ENCODE data around the gene SLC10A3. TPM values are rescaled to one million over a fixed set of nuclear protein-coding genes. Genes with fewer than 3 reads are reported as not detected.

The SLC10A3 gene
- polyA plus RNA-seq (ENCODE audit: insufficient read length) = 10.8 TPM

DNA sequence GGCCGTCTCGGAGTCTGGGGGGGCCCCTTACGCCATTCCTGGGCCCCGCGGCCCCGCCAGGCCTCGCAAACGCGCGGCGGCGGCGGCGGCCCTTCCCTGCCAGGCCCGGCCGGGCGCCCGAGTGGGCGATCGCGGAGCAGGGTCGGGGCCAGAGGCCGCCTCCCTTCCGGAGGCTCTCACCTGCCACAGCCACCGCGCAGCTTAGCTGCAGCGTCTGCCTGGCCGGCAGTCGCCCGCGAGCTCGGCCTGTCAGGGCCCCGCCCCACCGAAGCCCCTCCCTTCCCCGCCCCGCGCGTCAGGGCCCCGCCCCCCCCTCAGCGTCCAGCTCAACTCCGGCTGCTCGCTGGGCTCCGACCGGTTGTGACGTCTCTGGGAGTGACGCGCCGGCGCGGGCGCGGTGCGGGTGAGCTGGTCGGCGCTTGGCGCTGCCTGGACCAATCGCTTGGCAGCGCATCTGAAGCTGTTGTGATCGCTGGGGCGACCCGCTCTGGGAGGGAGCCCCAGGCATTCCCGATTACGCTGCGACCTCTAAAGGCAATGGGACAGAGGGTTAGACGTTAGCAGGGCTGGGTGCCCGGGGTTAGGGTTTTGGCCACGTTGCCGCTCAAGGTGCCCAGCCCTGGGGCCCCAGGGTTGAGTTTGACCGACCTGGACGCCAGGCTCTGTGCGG, at the start of gene SLC10A3:
SLC10A3 (minus strand) TSS at position 216 of the 670 bp plus-strand sequence. CDS start 1,689 bp downstream, outside the sequence.
- peak; percentile 71 for DNase-seq (ENCODE audit: low read depth)

DNA sequence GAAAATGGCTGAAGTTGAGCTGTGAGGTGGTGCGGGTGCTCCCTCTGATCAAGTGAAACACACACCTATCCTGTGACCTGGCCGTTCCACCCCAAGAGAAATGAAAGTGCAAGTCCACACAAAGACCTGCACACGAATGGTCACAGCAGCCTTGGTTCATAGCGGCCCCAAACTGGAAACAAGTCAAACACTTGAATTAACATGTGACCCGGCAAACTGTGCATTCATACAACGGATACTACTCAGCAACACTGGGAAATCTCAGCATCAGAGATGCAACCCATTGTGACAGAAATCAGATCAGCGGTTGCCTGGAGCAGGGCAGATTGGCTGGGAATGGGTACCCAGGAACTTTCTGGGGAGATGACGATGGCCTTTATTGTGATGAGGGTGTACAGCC, 48.6 kb upstream of the SLC10A3 start:
- no peak for DNase-seq (ENCODE audit: low read depth)

DNA sequence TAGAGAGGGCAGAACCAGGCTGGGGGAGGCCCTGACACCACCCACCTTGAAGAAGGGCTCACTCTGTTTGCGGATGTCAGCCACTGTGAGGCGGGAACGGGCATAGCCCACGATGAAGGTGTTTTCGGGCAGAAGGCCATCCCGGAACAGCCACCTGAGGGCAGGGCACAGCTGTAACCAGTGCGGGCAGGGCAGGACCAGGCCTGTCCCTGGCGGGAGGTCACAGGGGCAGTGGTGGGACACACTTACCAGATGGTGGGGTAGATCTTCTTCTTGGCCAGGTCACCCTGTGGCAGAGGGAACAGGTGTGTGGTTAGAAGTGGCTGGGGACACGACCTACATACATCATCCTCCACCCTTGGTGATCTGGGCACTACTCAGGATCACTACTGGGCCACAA, 45.5 kb upstream of the SLC10A3 start:
- no peak for DNase-seq (ENCODE audit: low read depth)

DNA sequence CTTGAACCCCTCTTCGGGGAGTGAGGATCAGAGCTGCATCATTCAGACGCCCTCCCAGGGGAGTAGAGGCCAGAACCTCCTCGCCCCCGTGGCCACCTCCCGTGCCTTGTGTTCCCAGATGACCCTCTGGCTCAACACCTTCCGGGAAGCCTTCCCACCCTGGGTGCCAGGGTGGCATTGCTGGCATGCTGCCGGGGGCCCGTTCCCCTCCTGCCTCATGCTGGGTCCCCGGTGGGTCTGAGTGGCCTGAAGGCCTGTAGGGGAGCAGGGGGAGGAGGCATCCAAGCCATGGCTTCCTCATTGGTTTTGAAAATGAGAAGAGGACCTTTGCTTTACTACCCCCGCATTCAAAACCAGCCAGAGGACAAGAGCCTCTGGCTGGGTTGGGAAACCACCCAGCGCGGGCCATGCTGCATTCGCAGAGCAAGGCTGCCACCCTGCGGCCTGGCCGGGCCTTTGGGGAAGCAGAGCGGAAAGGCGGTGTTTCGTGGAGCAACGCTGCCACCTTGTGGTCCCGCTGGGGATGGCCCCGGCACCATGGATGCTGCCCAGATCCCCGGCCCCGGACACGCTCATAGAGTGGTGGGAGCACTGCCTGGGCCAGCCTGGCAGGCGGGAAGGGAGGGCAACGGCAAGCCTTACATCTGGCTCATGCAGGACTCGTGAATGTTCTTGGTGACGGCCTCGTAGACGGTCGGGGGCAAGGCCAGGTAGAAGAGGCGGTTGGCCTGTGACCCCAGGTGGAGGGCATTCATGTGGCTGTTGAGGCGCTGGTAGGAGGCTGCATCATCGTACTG, 44.3 kb upstream of the SLC10A3 start:
- DNase-seq (ENCODE audit: low read depth) = no peak

GRCh38 chrX:154532690-154533089, 42.3 kb upstream of the SLC10A3 start:
- no peak for DNase-seq (ENCODE audit: low read depth)

DNA sequence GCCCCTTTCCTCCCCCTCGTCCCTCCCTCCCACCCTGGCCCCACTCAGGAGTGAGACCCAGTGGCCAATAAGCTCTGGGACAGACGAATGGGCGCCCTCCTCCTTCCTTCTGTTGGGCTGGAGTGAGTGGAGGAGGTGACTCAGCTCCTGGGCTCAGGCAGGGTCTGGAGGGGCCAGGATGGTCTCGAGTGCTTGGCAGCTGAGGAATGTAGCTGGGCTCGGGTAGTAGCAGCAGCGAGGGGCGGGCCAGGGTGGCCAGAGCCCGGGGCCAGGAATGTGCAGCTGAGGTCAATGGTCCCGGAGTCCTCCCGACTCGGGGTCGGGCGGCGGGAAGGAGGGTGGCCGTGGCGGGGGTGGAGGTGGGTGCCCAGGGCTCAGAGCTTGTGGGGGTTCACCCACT, 41.2 kb upstream of the SLC10A3 start:
- DNase-seq (ENCODE audit: low read depth) = no peak

DNA sequence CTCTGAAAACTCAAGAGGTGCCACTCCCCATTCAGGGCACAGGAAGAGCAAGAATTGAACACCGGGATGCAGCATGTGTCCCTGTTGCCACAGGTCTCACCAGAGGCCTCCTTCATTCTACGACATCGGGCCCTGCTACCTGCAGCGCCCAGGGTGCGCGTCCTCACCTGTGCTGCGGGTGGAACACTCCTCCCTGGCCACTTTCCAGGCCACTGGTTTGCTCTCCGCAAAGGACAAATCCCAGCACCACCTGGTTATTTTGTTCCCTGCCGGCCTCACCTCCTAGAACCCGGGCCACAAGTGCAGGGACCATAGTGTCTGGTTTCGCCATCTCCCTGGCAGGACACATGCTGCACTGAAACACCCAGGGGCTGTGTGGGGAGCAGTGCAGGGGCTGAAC, 39.9 kb upstream of the SLC10A3 start:
- no peak for DNase-seq (ENCODE audit: low read depth)

GRCh38 chrX:154529206-154529612, 38.8 kb upstream of the SLC10A3 start:
- no peak for DNase-seq (ENCODE audit: low read depth)

DNA sequence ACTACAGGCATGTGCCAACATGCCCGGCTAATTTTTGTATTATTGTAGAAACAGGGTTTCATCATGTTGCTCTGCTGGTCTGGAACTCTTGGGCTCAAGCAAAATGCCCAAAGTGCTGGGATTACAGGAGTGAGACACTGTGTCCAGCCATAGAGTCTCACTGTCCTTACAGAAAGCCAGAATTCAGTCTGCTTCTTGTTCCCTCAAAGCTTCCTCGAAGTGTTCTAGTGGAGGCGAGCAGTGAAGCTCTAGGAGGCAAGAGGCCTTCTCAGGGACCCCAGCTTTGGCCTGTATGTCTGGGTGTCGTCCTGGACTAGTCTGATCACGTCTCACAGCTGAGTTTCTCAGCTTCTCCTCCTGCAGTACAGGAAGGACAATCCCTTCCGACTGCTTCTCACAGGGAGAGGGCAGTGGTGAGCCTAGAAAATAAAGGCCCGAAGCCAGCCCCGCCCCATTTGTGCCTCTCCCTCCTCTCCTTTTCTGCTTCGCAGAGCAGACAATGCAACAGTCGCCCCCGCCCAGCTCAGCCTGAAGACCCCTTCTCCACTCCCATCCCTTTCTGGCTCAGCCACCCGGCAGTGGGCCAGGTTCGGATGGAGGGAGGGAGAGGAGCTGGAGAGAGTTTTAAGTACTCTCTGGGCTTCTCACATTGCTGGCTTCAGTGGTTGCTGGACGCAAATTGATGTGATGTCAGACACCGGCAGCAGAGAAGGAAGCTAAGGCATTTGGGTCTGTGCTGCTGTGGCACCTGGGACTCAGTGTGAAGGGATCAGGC, 36.7 kb upstream of the SLC10A3 start:
- no peak for DNase-seq (ENCODE audit: low read depth)

DNA sequence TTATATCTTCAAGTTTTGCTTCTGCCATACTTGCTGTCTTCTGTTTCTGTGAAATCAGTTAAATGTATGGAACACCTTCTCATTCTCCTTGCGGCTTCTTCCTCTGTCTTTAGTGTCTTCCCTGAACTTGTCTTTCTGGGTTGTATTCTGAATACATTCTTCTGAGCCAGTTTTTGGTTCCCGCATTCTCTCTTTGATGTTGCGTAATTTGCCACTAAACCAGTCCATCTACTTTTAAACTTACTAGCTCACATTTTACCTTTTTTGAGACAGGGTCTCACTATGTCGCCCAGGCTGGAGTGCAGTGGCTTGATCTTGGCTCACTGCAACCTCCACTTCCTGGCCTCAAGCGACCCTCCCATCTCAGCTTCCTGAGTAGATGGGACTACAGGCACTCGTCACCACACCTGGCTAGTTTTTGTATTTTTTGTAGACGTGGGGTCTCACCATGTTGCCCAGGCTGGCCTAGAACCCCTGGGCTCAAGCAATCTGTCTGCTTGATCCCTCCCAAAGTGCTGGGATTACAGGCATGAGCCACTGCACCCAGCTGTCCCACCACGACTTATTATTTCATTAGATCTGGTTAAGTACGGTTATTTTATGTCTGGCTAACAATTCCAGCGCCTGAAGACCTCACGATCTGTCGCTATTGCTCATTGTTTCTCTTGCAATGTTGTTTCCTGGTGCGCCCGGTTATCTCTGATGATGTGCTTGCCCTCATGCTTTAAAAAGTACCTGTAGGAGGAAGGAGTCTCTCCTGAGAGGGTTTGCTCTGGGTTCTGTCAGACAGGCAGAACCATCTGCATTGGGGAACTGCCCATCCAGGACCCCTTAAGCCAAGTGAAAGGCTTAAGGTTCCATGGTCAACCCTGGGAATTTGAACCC, 35.4 kb upstream of the SLC10A3 start:
- no peak for DNase-seq (ENCODE audit: low read depth)

DNA sequence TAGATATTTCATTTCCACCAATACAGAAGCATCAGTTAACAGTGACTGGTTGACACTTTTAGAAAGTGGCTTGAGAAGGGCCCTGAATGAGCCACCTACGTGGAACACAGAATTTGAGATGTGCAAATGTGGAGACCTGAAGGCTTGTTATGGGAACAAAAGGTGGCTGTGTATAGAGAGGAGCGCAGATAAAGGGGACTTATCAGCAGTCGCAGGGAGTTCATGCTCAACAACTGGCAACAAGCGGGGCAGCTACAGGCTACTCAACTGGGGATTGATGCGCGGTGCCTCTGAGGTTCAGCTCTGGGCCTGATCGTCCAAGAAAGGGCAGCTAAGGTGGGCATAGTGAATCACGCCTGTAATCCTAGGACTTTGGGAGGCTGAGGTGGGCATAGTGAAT, 29.0 kb upstream of the SLC10A3 start:
- no peak for DNase-seq (ENCODE audit: low read depth)

DNA sequence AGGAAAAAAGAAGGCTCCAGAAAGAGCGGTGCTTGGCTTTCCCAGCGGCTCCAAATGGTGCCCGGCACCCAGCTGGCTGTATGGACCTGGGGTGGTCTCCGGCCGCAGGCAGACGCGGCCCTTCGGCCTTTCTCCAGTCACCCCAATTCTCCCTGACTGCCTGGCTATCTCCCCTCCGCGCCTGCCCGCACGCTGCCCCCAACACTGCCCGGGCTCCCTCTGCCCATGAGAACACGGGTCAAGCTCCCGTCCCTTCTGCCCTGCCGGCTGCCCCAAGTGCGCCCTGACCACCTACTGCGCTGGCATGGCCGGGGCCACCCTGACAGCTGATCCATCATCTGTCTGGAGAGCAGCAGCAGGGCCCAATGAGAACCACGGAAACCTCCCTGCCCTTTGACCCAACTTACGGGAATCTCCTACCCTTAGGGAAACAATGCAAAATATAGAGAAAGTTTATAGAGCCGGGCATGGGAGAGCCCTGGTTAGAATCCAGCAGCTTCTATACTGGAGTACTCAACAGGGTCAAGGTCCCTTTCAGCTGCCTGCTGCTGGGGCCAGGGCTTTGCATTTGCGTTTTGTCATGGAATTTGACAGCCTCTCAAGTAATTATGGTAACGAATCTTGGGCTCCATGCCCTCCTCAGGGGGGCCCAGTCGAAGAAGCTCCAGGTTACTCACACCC, 26.8 kb upstream of the SLC10A3 start:
- no peak for DNase-seq (ENCODE audit: low read depth)

GRCh38 chrX:154516656-154517100, 26.2 kb upstream of the SLC10A3 start:
- peak; percentile 35 for DNase-seq (ENCODE audit: low read depth)

GRCh38 chrX:154515966-154516655, 25.7 kb upstream of the SLC10A3 start, which contains the start of gene FAM3A:
TSS of gene FAM3A (minus strand) at chrX:154516232. CDS start at chrX:154515772, 460 bp downstream.
- DNase-seq (ENCODE audit: low read depth) = peak; percentile 43

DNA sequence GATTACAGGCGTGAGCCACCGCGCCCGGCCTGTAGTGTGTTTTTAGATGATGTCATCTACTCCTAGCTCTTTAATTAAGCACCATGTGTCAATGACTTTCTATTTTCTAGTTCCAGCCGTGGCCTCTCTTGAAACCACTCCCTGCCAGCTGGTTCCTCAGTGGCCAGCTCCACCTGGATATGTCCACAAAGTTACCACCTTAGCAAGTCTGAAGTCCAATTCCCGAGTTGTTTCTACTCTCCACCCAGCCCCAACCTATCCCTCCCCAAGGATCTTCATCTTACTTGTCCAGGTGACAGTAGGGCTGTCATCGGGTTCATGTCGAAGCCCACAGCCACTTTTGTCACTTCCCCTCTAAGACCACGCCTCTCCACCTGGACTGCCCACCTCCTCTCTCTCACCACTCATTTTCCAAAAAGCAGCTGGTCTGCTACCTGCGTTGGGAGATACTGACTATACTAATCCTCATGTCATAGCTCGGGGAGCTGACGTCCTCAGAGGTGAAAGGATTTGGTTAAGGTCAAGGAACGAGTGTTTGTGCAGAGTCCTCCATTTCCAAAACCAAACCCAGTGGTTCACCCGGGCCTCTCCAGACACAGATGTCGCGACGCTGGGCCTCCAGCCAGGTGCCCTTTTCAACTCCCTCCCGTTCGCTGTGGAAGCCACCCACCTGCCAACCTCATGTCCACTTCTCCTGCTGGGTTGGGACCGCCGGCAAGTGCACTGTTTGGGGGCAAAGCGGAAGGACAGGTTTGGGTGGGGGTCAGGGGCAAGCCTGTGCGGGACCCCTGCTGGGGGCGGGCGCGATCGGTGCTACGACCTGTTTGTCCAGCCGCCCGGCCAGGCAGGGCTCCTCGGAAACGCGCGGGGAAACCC, 24.9 kb upstream of the SLC10A3 start:
- no peak for DNase-seq (ENCODE audit: low read depth)

DNA sequence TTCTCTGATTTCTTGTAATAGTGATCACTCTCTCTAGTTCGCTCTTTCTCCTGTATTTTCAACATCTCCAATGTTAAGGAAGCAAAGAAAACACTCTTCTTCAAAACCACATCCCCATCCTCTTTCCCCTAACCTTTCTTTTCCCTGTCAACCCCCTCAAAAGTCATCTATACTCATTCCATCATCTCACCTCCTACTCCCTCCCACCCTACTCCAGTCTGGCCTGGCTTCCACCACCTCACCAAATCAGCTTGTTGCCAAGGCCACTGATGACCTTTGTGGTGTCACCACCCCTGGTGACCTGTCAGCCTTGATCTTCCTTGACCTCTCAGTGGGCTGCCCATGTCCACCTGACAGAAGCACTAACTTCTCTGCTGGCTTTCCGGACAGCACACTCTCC, 23.3 kb upstream of the SLC10A3 start:
- no peak for DNase-seq (ENCODE audit: low read depth)

DNA sequence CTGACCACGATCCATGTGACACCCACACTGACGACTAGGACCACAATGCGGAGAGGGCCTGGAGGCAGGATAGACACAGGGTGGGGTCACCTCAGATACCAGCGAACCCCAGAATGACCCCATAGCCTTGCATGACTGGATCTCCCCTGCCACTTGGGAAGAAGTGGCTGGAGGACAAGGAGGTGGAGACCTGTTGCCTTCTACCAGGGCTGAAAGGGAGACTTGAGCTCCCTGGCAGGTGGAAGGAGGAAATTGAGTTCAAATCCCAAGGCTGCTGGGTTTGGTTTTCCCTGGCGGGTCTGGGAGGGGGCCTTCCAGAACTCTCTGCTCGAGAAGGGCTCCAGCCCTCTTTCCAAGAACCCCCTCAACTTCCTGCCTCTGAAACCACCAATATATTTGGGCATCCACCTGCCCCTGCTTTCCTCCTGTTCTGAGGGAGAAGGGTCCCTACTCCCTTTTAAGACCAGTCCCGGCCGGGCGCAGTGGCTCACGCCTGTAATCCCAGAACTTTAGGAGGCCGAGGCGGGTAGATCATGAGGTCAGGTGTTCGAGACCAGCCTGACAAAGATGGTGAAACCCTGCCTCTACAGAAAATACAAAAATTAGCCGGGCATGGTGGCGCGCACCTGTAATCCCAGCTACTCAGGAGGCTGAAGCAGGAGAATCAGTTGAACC, 22.6 kb upstream of the SLC10A3 start:
- no peak for DNase-seq (ENCODE audit: low read depth)

DNA sequence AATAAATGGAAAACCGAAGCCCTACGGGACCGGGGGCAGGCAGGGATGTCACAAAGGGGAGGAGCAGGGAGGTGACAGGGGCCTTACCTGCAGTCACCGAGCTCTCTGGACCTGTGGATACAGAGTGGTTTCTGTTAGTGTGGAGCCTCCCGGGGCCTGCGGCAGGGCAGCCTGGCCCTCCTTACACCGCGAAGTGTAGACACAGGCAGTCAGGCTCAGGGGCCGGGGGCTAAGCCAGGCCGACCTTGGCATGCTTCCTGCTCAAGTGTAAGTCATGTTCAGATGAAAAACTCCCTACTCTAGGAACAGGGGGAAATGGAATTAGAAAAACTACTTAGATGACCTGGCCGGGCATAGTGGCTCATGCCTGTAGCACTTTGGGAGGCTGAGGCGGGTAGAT, 21.3 kb upstream of the SLC10A3 start:
- no peak for DNase-seq (ENCODE audit: low read depth)

Data from forelimb muscle (tissue), 1 donor.